ENCODE measurements around the gene RPUSD4.

RPUSD4 gene

DNA sequence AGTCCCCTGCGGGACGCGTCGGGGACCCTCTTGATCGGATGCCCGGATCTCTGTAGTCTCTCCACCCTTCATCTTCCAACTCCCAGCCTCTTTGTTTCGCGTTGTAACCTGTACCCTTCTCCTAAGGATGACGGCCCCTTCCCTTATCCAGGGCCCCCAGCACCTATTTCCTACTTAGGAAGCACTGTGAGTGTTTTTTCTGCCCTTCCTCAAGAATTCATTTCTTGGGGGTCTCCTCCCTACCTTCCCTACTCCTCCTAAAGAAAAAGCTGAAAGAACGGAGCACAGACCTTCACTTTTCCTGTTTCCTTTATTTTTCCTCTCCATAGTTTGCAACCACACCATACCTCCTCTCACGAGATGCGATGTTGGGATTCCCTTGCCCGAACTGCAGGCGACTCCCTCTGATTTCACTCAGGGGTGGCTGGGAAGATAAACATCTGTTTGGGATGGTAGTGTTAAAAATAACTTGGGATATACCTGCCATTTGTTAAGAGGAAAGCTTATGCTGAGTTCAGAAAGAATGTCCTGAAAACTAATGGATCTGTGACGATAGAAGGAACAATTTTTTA is 725 bp upstream of the RPUSD4 start:
- DNase-seq = no peak

DNA sequence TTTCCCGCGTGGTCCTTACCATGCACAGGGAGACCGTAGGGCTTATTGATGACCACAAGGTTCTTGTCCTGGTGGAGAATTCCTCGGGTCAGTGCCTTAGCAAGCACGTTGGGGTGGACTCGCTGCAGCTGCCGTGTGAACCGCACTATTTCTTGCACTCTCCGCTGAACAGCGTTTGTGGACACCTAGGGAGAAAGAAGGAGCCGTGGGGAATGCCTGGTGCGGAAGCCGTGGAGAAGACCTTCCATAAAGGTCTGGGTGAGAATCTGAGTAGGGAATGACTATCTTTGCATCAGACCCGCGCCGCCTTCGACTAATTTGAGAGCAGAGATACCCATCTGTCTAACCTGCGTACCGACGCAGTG is 597 bp downstream of the RPUSD4 start:
- no peak for DNase-seq

DNA sequence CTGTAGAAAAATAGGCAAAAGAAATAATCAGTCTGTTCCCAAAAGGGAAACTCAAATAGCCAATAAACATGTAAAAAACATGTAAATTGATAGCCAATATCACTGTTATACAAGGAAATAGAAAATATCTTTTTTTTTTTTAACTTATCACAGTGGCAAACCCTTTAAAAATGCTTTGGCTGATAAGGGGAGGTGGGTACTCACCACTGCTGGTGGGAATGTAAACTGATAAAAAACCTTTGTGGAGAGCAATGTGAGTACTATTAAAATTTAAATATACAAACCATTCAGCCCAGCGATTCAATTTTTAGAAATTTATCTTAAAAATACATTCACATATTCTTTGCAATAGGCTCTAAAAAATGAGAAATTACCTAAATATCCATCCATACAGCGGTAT is 3.6 kb downstream of the RPUSD4 start:
- DNase-seq = no peak

DNA sequence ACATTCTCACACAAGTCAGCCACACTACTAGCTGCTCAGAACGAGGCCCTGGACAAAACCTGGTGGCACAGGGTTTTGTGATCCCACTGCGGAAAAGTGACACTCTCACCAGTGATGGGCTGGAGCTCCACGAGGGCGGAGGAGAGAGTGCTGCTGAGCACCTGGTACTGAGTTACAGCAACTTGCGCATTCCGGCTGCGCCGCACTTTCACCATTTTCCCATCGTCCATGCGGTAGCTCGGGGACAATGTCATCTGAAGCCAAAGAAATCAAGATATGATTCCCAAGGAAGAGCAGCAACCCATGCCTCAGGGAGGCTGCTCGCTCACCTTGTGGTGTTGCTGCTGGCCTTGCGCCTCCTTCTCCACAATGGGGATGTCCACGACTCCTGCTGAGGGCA is 6.1 kb downstream of the RPUSD4 start:
- DNase-seq = no peak

DNA sequence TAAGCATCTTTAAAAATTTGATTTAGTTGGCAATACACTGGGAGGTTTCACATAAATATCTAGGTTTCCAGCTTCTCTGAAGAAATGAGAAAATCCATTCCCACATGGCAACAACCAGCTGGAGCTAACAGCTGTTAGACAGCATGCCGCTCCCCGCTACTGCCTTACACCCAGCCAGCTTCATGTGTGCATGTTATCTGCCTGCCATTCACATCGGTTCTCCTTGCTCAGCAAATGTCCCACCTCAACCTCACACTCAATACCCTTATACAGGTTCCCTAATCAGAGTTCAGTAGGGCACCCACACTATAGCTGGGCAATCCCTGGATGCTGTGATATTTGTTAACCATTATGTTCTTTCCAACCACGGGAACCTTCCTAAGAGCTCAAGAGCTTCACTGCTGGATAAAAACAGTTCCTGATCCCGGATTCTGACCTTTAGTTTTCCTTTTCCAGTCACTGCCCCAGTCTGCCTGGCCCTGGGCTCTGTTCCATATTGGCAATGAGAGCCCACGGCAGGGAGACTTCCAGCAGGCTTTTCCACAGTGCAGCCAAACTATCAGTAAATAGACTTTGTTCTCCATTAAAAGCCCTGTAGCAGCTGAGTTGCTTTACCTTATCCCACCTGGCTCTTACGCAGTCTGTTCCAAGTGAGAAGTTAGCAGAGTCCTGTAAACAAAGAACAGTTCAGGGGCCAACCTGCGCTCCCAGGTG is 8.6 kb downstream of the RPUSD4 start:
- DNase-seq = no peak

DNA sequence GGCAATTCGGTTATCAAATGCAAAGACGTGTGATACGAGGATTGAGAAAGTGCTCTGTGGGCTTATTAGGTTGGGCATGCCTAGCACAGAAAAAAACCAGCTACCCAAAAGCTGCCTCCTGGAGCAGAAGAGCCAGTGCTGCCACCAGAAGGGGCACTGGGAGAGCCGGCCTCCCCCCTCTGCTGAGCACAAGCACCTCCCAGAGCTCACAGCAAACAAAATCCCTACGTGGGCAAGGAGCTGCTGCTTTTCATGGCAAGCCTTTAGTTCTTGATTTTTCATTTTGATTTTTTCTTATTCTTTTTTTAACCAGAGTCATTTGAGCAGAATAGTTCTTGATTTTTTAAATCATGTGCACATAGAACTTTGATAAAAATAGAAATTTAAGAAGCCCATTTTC is 12.8 kb downstream of the RPUSD4 start:
- no peak for DNase-seq

DNA sequence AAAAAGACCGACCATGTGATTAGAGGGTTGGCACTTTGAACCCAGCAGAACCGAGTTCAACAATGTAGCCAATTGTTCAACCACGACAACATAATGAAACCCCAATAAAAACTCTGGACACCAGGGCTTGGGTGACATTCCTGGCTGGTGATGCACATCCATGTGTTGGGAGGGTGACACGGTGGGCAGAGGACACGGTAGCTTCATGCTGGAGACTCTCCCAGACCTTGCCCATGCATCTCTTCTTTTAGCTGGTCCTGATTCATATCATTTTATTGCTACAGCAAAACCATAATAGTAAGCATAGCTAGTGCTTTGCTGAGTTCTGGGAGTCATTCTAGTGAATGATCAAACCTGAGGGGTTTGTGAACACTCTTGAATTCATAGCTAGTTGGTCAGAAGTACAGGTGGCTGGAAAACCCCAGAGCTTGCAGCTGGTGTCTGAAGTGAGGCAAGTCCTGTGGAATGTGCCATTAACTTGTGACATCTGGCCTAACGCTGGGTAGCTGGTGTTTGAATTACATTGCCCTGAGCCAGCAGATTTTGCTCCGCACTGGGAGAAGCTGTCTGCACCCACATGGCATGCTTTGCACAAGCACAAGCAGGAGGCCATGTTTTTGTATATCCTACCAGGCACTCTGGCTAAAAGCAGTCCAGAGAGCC is 14.0 kb downstream of the RPUSD4 start:
- no peak for DNase-seq

DNA sequence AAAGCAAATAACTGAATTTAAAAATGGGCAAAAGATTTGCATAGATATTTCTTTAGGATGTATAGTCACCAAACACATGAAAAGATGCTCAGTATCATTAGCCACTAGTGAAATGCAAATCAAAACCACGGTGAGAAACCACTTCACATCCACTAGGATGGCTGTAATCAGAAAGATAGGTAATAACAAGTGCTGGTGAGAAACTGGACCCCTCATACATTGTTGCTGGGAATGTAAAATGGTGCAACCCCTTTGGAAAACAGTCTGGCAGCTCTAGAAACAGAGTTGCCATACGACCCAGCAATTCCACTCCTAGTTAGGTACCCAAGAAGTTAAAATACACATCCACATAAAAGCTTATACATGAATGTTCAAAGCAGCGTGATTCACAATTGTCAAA is 16.3 kb downstream of the RPUSD4 start:
- no peak for DNase-seq

DNA sequence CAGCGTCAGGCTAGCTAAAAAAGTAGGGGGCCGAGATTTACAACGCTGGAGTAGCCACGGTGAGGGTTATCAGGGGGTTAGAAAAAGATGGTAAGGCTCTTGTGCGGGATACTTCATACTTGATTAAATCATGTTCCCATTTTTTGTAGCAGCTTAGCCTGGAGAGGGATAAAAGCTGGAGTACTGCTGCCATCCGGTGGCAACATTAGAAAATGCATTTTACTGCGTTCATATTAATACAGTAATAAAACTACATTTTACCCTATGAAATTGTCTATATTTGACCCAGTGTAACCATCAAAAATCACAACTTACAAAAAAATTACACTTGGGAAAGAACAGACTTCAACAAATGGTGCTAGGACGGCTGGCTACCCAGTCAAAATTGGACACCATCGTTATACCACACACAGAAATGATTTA is 17.3 kb downstream of the RPUSD4 start:
- DNase-seq = peak in 1 of 2 experiments; percentile 30

DNA sequence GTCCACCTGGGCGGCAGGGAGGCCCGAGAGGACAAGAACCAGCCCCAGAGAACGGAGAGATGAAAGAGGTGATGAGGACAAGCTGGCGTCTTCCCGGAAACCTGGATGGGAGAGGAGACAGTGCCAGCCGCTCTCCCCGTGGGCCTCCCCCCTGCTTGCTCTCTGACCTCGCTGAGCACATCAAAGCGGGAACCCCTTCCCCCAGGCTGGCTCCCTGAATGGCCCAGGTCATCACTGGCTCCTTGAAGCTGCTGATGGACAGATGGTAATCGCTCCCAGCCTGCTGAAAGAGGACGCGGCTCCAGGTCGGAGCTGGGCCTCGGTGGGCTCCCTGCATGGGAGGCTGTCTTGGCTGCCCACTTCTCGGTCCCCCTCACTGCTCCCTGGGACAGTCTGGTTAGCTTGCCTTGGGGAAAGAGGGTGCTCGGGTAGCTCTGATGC is 18.4 kb downstream of the RPUSD4 start:
- no peak for DNase-seq

DNA sequence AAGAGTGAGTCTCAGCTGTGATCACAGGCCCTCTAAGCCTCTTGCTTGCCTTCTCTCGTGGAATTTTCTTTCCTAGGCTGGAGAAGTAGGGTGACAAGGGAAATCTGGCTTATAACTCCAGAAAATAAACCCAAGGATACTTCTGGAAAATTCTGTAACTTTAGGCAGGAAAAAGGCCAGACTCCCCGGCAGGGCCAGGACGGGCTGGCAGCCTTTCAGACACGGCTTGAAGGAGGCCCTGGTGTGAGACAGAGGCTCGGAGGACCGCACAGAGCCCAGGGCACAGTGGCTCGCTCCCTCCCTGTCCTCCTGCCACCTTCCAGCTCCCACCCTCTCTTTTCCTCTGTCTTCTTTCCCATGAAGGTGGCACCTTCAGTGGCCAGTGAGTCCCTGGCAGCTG is 19.1 kb downstream of the RPUSD4 start:
- no peak for DNase-seq

DNA sequence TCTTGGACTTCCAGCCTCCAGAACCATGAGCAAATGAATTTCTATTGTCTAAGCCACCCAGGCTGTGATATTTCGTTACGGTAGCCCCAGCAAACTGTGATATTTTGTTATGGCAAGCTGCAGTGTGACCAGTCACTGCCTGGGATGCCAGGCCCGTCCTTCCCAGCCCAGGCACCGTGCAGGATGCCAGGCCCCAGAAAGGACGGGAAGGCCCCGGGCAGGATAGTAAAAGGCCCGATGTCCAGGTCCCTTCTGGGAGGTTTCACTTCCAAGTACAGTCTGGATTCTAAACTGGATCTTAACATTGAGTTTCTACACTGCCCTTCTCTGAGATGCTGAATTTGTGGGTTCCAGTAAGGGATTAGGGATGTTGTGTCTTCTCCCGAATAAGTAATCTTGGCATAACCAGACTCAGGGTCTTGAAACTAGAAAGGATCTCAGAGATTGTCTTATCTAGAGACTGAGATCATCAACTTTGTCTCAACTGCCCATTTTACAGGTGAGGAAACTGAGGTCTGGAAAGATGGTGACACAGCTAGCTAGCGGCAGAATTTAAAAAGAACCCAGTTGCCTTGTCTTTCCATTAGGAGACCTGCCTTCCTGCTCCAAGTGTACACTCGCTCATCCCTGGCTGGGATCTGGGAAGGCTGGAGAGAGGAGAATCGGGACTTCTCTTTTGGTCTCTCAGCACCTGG is 19.9 kb downstream of the RPUSD4 start:
- no peak for DNase-seq

DNA sequence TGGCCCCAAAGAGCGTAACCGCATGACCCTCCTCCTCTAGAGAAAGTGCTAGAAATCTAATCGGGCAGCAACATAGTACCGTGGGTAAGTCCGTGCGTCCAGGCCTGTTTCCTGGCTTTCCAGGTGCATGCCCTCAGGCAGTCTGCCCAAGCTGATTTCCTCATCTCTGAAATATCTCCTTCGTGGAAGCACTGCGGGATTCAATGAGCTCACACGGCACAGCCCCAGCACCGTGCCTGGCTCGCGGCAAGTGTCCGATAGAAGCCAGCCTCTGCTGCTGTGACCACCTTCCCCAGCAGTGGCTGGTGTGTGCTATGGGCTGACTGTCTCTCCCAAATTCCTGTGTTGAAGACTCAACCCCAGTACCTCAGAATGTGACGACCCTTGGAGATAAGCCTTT is 20.7 kb downstream of the RPUSD4 start:
- DNase-seq = no peak

DNA sequence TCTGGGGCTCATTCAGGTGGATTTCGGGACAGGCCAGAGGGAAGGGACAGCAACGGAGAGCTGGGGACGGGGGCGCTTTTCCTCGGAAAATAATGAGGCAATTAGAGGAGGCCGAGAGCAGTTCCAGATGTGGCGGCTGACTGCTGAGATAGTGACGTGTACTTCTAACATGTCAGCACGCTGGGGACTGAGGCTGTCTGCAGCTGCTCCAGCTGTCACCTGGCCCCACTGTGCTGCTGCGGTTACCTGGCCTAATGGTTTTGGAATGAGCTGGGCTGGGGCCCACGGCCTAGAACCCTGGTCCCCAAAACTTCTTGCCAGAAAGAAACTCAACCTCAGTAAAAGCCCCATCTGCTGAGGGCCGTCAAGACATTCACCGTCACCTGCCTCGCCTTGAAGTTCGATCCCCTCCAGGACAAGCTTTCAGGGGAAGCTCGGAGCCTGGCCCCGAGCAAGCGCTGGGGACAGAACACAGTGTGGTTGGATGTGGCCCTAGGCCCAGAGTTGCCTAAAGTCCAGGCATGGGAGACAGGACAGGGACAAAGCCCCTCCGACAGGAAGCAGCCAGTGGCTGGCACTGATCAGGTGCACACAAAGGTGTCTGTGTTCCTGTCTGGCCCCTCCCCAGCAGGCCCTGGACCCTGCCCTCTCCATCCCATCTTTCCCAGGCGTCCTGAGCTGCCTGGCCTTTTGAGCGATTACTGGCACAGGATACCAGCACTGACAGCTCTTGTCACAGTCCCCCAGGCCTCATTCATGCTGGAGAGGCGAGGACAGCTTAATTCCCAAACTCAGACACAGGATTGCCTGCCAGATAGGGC is 22.1 kb downstream of the RPUSD4 start:
- DNase-seq = no peak

DNA sequence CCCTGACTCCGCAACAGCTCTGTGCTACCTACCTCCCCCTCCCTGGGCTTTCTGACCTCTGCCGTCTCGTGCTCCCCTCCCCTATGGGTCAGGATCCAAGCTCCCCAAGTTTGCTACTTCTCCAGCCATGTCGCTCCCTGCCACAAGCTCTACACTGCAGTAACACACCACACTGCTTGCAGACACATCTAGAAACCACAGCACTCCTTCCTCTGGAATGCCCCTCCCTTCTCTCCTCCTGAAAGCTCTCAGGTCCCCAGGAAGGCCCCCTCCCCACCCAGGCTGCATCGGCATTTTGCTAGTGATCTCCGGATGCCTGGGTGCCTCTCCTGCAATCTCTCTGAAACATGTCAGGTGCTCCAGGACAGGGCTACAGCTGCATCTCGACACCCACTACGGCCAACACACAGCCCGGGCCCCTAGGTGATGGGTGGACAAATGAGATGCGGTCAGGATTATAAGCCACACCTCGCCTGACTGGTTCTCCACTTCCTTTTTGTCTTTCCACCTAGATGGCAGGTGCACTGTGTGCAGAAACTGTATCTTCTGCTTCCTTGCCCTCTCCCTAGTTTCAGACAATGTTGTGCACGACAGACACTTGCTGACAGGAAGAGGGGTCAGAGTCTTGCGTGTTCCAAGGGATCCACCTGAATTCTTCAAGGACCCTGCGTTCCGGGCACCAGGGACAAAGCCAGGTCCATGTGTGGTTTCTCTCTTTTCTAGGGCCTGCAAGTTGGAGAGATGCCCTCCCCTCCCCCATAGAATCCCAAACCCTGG is 22.9 kb downstream of the RPUSD4 start:
- DNase-seq = no peak

DNA sequence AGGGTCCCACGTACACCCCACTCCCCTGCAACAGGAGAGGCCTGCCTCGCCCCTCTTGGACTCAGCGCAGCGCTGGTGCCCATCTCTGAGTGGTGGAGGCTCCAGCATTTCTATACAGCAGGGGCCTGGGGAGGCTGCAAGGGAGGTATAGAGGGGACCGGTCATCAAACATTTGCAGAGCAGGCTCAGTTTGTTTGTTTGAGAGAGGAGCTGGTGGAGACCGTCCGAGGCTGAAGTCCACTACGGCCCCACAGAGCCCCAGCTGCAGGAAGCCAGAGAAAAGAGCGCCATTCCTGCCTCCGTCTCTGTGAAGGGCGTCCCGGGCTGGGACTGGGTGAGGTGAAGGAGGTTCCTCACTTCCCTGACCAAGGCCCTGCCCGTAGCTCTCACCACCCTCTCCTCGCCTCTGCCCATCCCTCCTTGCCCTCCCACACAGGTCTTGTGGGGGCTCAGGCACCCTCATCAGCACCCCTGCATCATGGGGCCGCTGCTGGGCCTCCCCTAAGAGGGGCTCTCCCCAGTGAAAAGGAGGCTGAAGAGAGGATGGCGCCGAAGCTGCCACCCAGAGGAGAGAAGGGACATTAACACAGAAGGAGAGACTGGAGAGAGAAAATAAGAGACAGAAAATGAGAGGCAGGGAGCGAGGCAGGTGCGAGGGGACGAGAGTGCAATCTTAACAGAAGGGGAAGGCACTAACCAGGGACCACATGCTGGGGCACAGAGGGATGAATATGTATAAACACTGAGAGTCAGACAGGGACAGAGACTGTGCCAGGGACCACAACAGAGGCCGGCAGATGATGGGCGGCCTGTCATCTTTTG is 24.5 kb downstream of the RPUSD4 start:
- DNase-seq = peak; percentile 37 to 63

DNA sequence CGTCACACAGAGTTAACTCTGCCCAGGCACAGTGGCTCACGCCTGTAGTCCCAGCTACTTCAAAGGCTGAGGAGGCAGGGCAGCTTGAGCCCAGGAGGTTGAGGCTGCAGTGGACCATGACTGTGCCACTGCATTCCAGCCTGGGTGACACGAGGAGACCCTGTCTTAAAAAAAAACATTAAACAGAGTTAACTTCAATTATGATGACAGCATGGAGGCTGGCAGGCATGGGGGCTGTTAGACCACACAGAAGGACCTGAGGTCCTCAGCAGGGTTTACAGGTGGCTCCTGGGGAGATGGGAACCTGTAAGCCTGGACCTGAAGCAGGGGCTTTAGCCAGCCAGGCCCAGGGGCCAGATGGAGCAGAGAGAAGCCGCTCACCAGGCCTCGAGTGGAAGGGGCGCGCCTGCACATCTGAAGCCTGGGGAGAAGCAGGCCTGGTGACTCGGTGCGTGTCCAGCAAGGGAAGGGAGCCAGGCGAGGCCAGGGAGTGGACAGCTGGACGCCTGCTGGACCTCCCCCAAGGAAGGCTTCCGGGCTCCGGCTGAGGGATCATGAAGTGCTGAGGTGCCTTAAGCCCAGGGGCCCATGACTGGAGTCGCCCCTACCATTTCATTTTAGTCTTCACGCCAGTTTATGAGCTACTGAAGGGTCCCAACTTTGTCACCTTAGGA is 25.3 kb downstream of the RPUSD4 start:
- DNase-seq = no peak

DNA sequence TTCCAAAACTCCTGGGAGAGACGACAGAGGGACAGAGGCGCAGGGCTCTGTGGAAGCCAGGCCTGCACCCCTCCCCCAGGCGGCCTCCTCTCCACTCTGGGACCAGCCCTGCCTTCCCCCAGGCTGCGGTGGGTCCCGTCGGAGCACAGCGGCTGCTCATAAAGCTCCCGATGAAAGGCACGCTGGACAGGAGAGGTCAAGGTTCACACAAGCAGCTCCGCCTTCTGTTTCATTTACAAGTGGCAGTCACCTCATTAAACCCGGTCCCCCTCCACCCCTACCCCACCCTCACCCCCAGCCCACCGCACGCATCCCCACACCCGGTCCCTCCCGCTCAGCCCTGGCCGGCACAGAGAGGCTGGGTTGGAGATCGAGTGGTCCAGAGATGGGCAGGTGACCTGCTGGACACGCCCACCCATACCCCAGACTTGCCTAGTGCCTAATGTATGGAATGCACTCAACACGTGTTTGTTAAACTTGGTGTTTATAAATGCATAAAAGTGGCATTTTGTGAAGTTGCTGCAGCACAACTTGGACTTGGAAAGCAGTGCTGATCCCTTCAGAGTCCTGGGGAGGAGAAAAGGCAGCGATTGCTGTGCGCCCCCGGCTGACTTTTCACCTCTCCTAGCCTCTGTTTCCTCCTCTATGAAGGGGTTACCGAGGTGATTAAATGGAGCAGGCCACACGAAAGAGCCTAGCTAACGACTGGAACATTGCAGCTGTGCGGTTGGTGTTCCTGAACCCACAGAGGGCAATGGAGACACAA is 26.0 kb downstream of the RPUSD4 start:
- DNase-seq = no peak

DNA sequence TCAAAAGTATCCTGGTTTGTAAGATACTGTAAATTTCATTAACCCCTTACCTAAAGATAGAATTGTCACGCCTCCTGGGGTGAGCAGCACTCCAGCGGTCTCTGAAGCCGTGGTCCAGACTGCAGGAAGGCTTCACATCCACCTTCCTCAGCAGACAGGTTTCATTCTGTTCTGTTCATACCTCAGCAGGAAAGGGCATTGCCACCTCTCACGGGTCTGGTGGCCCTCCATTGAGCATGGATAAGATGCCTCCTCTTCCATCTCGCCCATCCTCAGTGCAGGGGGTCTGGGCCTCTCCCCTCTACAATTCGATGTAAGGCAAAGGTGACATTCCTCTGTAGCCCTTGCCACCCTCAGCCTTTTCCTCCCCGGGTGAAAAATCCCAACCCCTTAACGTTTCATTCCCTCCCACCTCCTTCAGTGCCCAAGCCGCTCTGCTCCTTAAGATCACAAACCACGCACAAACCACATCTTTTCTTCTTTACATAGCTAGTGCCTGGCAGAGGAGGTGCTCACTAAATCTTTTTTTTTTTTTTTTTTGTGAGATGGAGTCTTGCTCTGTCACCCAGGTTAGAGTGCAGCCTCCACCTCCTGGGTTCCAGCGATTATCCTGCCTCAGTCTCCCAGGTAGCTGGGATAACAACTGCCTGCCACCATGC is 28.5 kb downstream of the RPUSD4 start:
- no peak for DNase-seq
